ENCODE measurements around the gene DCLRE1A. TPM values are rescaled to one million over a fixed set of nuclear protein-coding genes. Genes with fewer than 3 reads are reported as not detected.

Gene DCLRE1A
- total RNA-seq, 1 donor: 6.5 TPM

DNA sequence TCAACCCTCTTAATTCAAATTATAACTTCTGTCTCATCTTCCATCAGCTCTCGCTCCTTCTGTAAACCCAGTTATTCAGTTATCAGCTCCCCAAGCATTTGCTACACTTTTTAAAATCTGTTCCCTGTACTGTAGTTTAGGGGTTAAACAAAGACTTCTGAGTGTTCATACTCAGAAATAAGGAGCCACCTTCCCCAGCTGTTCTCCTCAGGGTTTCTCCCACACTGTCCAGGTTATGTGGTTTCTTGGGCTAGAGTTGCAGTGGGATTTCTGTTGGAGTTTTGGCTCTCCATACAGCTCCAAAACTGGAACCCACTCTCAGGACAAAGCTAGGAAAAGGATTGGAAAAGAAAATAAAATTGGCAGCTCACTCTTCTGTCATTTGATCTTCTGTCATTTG lies 21.3 kb upstream of the DCLRE1A start:
- TF ChIP-seq, protein P1, sequence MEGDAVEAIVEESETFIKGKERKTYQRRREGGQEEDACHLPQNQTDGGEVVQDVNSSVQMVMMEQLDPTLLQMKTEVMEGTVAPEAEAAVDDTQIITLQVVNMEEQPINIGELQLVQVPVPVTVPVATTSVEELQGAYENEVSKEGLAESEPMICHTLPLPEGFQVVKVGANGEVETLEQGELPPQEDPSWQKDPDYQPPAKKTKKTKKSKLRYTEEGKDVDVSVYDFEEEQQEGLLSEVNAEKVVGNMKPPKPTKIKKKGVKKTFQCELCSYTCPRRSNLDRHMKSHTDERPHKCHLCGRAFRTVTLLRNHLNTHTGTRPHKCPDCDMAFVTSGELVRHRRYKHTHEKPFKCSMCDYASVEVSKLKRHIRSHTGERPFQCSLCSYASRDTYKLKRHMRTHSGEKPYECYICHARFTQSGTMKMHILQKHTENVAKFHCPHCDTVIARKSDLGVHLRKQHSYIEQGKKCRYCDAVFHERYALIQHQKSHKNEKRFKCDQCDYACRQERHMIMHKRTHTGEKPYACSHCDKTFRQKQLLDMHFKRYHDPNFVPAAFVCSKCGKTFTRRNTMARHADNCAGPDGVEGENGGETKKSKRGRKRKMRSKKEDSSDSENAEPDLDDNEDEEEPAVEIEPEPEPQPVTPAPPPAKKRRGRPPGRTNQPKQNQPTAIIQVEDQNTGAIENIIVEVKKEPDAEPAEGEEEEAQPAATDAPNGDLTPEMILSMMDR (IDR thresholded peaks at IDR 0.05; ENCODE audit: insufficient read depth, low read depth, low read length): no peak
- no peak overlapping the region for H3K4me3 ChIP-seq (ENCODE audit: low read depth, low read length)
- no peak for DNase-seq (ENCODE audit: low read depth)

DNA sequence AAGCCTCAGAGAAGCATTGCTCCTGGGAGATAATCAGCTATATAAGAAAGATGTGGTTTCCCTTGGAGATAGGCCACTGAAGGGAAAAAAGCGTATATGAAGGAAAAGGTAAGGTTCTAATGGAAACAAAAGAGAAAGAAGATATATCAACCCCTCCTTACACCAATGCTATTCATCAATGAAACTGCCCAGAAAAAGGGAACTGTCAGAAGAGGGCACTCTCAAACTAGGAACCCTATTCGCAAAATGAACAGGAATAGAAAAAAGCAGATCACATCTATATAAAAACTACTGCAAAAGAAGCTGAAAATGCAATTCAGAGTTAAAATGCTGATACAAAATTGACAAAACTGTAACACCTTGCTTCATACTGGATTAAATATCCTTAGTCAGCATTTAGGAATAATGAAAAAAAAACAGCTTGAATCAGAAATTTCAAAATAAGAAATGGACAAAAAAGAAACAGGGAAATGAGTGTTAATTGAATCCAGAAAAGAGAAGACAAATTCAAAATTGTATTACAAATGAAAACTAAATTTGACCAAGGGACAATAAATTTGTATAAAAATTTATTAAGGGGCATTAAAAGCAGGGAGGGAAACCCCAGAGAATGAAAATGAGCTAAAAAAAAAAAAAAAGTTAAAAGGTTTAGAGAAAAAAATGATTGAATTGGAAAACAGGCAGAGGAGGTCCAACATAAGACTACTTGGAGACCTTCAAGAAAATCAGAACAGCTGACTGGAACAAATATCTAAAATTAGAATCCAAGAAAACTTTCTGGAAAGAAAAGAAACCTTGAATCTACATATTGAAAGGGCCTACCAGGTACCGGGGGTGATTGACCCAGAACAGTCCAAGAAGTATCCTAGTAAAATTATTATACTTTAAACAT lies 18.5 kb upstream of the DCLRE1A start:
- no peak for DNase-seq (ENCODE audit: low read depth)
- TF ChIP-seq, protein P1 (IDR thresholded peaks at IDR 0.05; ENCODE audit: insufficient read depth, low read depth, low read length): no peak
- H3K4me3 ChIP-seq (ENCODE audit: low read depth, low read length): no peak overlapping the region

DNA sequence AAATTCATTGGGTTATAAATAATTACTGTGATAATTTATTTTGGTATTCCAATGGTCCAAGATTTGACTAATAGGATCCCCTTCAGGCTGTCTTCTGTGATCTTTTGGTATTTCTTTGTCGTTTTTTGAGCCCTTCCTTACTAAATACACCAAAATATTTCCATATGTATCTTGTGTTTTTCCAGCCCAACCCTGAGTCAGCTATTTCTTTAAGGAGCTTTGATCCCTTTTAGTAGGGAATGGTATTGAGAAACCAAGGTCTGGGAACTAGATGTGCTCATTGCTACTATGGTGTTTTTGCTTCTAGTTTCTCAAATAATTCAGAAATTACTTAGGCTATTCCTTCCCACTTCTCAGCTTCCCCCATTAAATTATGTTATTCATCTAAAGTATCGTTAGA lies 15.9 kb upstream of the DCLRE1A start:
- peak; percentile 16 for DNase-seq (ENCODE audit: low read depth)
- TF ChIP-seq, protein P1 (IDR thresholded peaks at IDR 0.05; ENCODE audit: insufficient read depth, low read depth, low read length): no peak

DNA sequence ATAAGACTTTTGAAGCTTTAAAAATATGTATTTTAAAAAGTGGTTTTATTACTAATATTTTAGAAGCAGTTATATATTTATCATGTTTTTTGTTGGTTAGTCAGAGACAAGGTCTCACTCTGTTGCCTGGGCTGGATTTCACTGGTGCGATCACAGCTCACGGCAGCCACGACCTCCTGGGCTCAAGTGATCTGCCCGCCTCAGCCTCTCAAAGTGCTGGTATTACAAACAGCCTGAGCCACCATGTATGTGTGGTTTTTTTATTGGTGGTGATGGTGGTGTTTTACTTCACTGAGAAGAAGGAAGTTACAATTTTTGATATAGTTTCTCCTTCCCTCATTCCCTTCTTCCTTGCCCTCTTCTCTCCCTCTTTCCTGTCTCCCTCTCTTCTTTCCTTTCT lies 14.0 kb upstream of the DCLRE1A start:
- no peak for DNase-seq (ENCODE audit: low read depth)
- TF ChIP-seq, protein P1 (IDR thresholded peaks at IDR 0.05; ENCODE audit: insufficient read depth, low read depth, low read length): no peak
- H3K4me3 ChIP-seq (ENCODE audit: low read depth, low read length): no peak overlapping the region

More for the DNA sequence above, 15.9 kb upstream of the DCLRE1A start:
- no peak overlapping the region for H3K4me3 ChIP-seq (ENCODE audit: low read depth, low read length)

DNA sequence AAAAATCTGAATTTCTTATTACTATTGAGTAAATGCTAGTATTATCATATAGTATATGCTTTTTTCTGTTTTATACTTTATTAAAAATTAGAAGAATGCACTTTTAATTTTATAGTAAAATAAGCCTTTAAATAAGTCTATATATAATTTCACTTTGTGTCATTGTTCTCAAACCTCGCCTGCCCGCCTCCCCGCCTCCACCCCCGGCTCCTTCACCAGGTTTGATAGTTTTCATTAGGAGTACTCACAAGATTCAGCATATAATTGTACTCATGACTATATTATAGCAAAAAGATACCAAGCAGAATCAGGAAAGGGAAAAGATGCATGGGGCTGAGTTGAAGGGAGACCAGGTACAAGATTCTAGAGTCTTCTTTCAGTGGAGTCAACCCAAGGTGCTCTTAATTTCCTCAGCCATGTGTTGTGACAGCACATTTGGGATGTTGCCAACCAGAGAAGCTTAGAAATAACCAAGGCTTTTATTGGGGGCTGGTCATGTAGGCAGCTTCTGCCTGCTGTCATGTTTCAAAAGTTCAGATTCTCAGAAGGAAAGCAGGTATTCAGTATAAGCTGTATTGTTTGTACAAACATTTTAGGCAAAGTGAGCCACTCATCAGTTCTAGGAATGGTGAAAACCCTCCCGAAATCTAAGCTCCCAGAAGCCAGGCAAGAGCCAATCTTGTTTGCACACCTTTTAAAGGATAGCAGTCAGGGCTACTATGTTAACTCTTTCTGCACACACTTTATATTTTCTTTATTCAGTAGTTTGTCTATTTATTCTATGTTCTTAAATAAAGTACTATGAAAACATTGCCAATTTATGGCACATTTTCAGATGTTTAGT lies 12.9 kb upstream of the DCLRE1A start:
- DNase-seq (ENCODE audit: low read depth): peak; percentile 17
- TF ChIP-seq, protein P1 (IDR thresholded peaks at IDR 0.05; ENCODE audit: insufficient read depth, low read depth, low read length): no peak
- H3K4me3 ChIP-seq (ENCODE audit: low read depth, low read length): no peak overlapping the region

DNA sequence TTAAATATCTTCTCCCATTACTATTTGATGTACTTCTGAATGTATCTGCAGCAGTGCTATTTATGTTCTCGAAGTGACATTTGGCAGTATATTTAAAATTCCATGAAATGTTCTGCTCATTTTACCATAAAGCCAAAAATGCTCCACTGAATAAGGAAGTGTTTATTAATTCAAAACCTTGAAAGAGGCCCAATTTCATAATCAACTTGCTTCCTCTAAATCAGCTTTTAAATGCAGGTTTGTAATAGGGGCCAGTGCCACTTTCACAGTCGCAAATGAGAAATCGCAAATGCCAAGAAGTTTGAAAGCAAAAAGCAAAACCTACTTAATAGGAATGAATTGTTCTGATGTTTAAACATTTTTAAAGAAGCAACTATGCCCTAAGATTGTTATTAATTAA lies 12.0 kb upstream of the DCLRE1A start:
- no peak overlapping the region for H3K4me3 ChIP-seq (ENCODE audit: low read depth, low read length)
- DNase-seq (ENCODE audit: low read depth): no peak
- TF ChIP-seq, protein P1 (IDR thresholded peaks at IDR 0.05; ENCODE audit: insufficient read depth, low read depth, low read length): no peak
